ENCODE data around the gene FMN1.

FMN1 gene

DNA sequence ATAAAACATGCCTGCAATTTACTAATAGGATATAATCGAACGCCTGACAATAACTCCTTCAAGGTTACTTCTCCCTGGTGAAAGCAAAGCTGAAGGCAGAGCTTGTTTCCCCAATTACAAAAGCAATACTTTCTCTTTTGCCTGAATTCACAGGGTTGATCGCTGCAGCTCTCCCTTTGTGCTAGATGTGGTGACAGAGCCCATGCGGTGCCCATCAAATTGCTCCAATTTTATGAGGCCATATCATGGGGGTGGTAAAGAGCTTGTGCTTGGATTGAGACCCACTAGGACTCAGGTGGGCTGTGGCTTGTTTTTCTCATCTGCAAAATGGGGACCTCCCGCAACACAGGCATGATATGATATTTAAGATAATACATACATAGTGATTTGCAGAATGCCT, 333.3 kb downstream of the FMN1 start:
- TF ChIP-seq, protein P1, sequence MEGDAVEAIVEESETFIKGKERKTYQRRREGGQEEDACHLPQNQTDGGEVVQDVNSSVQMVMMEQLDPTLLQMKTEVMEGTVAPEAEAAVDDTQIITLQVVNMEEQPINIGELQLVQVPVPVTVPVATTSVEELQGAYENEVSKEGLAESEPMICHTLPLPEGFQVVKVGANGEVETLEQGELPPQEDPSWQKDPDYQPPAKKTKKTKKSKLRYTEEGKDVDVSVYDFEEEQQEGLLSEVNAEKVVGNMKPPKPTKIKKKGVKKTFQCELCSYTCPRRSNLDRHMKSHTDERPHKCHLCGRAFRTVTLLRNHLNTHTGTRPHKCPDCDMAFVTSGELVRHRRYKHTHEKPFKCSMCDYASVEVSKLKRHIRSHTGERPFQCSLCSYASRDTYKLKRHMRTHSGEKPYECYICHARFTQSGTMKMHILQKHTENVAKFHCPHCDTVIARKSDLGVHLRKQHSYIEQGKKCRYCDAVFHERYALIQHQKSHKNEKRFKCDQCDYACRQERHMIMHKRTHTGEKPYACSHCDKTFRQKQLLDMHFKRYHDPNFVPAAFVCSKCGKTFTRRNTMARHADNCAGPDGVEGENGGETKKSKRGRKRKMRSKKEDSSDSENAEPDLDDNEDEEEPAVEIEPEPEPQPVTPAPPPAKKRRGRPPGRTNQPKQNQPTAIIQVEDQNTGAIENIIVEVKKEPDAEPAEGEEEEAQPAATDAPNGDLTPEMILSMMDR (IDR thresholded peaks at IDR 0.05; ENCODE audit: low read depth, low read length) = no peak
- Histone ChIP-seq H3K36me3 (no peaks in the 10 kb centered on the region), H3K4me1 (no peaks in the 10 kb centered on the region), H3K27me3 (no peaks in the 10 kb centered on the region), H3K9me3 (no peaks in the 10 kb centered on the region), H3K4me3 (ENCODE audit: low read depth, low read length) (no peak overlapping the region)
- no peak for DNase-seq

DNA sequence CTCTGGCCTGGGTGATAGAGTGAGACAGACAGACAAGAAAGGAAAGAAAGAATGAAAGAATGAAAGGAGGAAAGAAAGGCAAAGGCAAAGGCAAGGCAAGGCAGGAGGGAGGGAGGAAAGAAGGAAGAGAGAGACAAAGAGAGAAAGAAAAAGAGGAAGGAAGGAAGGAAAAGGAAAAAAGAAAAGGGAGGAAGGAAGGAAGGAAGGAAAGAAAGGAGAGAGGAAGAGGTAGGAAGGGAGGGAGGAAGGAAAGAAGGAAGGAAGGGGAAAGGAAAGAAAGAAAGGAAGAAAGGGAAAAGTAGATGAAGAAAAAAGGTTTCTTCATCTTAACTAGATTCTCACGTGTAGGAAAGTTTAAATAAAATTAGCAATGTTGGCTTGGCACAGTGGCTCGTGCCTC, 334.5 kb downstream of the FMN1 start:
- Histone ChIP-seq H3K4me3 (ENCODE audit: low read depth, low read length) (no peak overlapping the region), H3K27me3 (no peaks in the 10 kb centered on the region), H3K4me1 (no peaks in the 10 kb centered on the region), H3K9me3 (no peaks in the 10 kb centered on the region), H3K36me3 (no peaks in the 10 kb centered on the region)
- DNase-seq = no peak
- TF ChIP-seq, protein P1 (IDR thresholded peaks at IDR 0.05; ENCODE audit: low read depth, low read length) = no peak

- no peak for DNase-seq
- H3K36me3 ChIP-seq = no peaks in the 10 kb centered on the region
- H3K4me3 ChIP-seq (ENCODE audit: low read depth, low read length) = no peak overlapping the region
Observed at GRCh38 chr15:32859251-32859650, 335.3 kb downstream of the FMN1 start.

GRCh38 chr15:32857732-32858131, 336.8 kb downstream of the FMN1 start:
- Histone ChIP-seq H3K9me3 (no peaks in the 10 kb centered on the region), H3K27me3 (no peaks in the 10 kb centered on the region), H3K4me1 (no peaks in the 10 kb centered on the region), H3K4me3 (ENCODE audit: low read depth, low read length) (no peak overlapping the region), H3K36me3 (no peaks in the 10 kb centered on the region)
- TF ChIP-seq, protein P1 (IDR thresholded peaks at IDR 0.05; ENCODE audit: low read depth, low read length) = no peak
- DNase-seq = no peak

More at GRCh38 chr15:32859251-32859650, 335.3 kb downstream of the FMN1 start:
- Histone ChIP-seq H3K9me3 (no peaks in the 10 kb centered on the region), H3K4me1 (no peaks in the 10 kb centered on the region), H3K27me3 (no peaks in the 10 kb centered on the region)
- TF ChIP-seq, protein P1 (IDR thresholded peaks at IDR 0.05; ENCODE audit: low read depth, low read length) = no peak

- H3K27me3 ChIP-seq = no peaks in the 10 kb centered on the region
- no peaks in the 10 kb centered on the region for H3K36me3 ChIP-seq
- H3K9me3 ChIP-seq = no peaks in the 10 kb centered on the region
- H3K4me3 ChIP-seq (ENCODE audit: low read depth, low read length) = no peak overlapping the region
- DNase-seq = no peak
- TF ChIP-seq, protein P1 (IDR thresholded peaks at IDR 0.05; ENCODE audit: low read depth, low read length) = no peak
- H3K4me1 ChIP-seq = no peaks in the 10 kb centered on the region
Observed at GRCh38 chr15:32856753-32857152, 337.8 kb downstream of the FMN1 start.

GRCh38 chr15:32855942-32856341, 338.6 kb downstream of the FMN1 start:
- H3K36me3 ChIP-seq = no peaks in the 10 kb centered on the region
- no peaks in the 10 kb centered on the region for H3K4me1 ChIP-seq
- DNase-seq = no peak
- no peaks in the 10 kb centered on the region for H3K9me3 ChIP-seq
- TF ChIP-seq, protein P1 (IDR thresholded peaks at IDR 0.05; ENCODE audit: low read depth, low read length) = no peak
- no peaks in the 10 kb centered on the region for H3K27me3 ChIP-seq
- H3K4me3 ChIP-seq (ENCODE audit: low read depth, low read length) = no peak overlapping the region
